HCT116 (cell line): ENCODE measurements around the gene CDC42EP3. TPM values are rescaled to one million over a fixed set of nuclear protein-coding genes. Genes with fewer than 3 reads are reported as not detected.

Experiments
- ATAC-seq: fragments of 200-7000 bp; cut with Tn5 transposase; 2 replicates; pipeline ENCODE4 v1.9.1; 2020; ENCODE audit warnings: mild to moderate bottlenecking, moderate library complexity
- BruUV-seq: library from RNA; stranded (reverse); fragments of 400-500 nt; replicated peaks from 2 replicates; lab custom pipeline; 2021; lab: Mats Ljungman, UMichigan
- CTCF ChIA-PET: fragments of 300-600 bp; sonication (Branson Sonifier 250); formaldehyde crosslinking; loops from one replicate; lab custom pipeline; 2021; ENCODE audit warnings: antibody characterized with exemption; lab: Charles Lee
- POLR2A ChIA-PET: fragments of 300-600, 350-600 bp; sonication (Branson Sonifier 250); formaldehyde crosslinking; loops from one replicate; lab custom pipeline; 2021; ENCODE audit warnings: antibody characterized with exemption; lab: Charles Lee
- RAD21 ChIA-PET, 2 experiments: fragments of 300-600 bp; sonication (Branson Sonifier 250); formaldehyde crosslinking; loops; one replicate each; lab custom pipeline; 2023; ENCODE audit warnings: low total read pairs in 2 of 2; ENCODE audit not compliant: uncharacterized antibody in 2 of 2, unreplicated experiment in 2 of 2, low non-redundant PET in 1 of 2; lab: Charles Lee
- DNase-seq: peaks from one replicate; pipeline ENCODE4 v3.0.0-alpha.2; 2010; ENCODE audit warnings: low read depth, low spot score
- H2AFZ ChIP-seq: fragments of 200-600 bp; shearing (Covaris generic), sonication (generic); 2 replicates; pipeline ENCODE4 v1.6.1; 2017; ENCODE audit warnings: low read depth, mixed run types, mixed read lengths, antibody characterized with exemption, low read length; ENCODE audit not compliant: poor library complexity, severe bottlenecking
- H3K27ac ChIP-seq: 2 replicates; pipeline ENCODE4 v1.5.1; 2012; ENCODE audit warnings: low read depth, low read length
- H3K27me3 ChIP-seq: fragments of 200-600 bp; sonication (generic); 2 replicates; pipeline ENCODE4 v1.6.1; 2016; ENCODE audit warnings: mixed run types, low read length, mixed read lengths; ENCODE audit not compliant: insufficient read depth
- H3K36me3 ChIP-seq, 2 experiments: fragments of 200-500 bp in 1 of 2; fragments of 200-600 bp in 1 of 2; sonication (Bioruptor generic) in 1 of 2; sonication (generic) in 1 of 2; 2 replicates each; pipeline versions ENCODE4 v1.5.1 to v1.6.1; 2014 to 2016; ENCODE audit warnings: low read length in 2 of 2, inconsistent platforms in 1 of 2, mixed read lengths in 1 of 2, mixed run types in 1 of 2; ENCODE audit not compliant: insufficient read depth in 2 of 2, control insufficient read depth in 1 of 2
- H3K4me1 ChIP-seq, 2 experiments: fragments of 200-600 bp in 1 of 2; sonication (generic) in 1 of 2; 2 replicates each; pipeline versions ENCODE4 v1.5.1 to v1.6.1; 2012 to 2017; ENCODE audit warnings: low read length in 2 of 2, inconsistent platforms in 1 of 2, mild to moderate bottlenecking in 1 of 2, mixed read lengths in 1 of 2, mixed run types in 1 of 2, moderate library complexity in 1 of 2; ENCODE audit not compliant: insufficient read depth in 2 of 2, control insufficient read depth in 1 of 2
- H3K4me2 ChIP-seq: fragments of 200-600 bp; sonication (generic); 2 replicates; pipeline ENCODE4 v1.6.1; 2017; ENCODE audit warnings: mixed run types, low read length, mixed read lengths
- H3K4me3 ChIP-seq, 2 experiments: fragments of 200-600 bp in 1 of 2; sonication (generic) in 1 of 2; replicated peaks in 1 of 2; 2 replicates each; pipeline ENCODE4 v1.5.1; 2011 to 2016; ENCODE audit warnings: low read length in 2 of 2, control low read depth in 1 of 2, low read depth in 1 of 2, mild to moderate bottlenecking in 1 of 2, mixed read lengths in 1 of 2, mixed run types in 1 of 2
- H3K79me2 ChIP-seq: fragments of 200-600 bp; sonication (generic); 2 replicates; pipeline ENCODE4 v1.6.1; 2017; ENCODE audit warnings: mild to moderate bottlenecking, mixed run types, low read length, moderate library complexity, mixed read lengths; ENCODE audit not compliant: insufficient read depth
- H3K9ac ChIP-seq: fragments of 200-600 bp; sonication (generic); 2 replicates; pipeline ENCODE4 v1.6.1; 2016; ENCODE audit warnings: low read length, mixed read lengths
- H3K9me2 ChIP-seq: fragments of 200-600 bp; sonication (generic), shearing (Covaris generic); 2 replicates; pipeline ENCODE4 v1.6.1; 2017; ENCODE audit warnings: mixed run types, mild to moderate bottlenecking, moderate library complexity; ENCODE audit not compliant: insufficient read depth
- H3K9me3 ChIP-seq, 2 experiments: fragments of 200-500 bp in 1 of 2; fragments of 200-600 bp in 1 of 2; sonication (Bioruptor generic) in 1 of 2; sonication (generic) in 1 of 2; 2 replicates each; pipeline ENCODE4 v1.6.1; 2014 to 2017; ENCODE audit warnings: low read length in 2 of 2, mixed read lengths in 2 of 2, inconsistent platforms in 1 of 2, low read depth in 1 of 2, mild to moderate bottlenecking in 1 of 2, mixed run types in 1 of 2, moderate library complexity in 1 of 2; ENCODE audit not compliant: control insufficient read depth in 1 of 2, insufficient read depth in 1 of 2
- H4K20me1 ChIP-seq: fragments of 200-600 bp; sonication (generic), shearing (Covaris generic); 2 replicates; pipeline ENCODE4 v1.6.1; 2017; ENCODE audit warnings: mixed run types, mild to moderate bottlenecking, moderate library complexity; ENCODE audit not compliant: insufficient read depth
- ATF3 ChIP-seq: IDR thresholded peaks from 2 replicates; pipeline ENCODE4 v1.6.1; 2012
- CBX3 ChIP-seq: IDR thresholded peaks from 2 replicates; pipeline ENCODE4 v1.6.1; 2012; ENCODE audit warnings: low read depth
- CEBPB ChIP-seq: IDR thresholded peaks from 2 replicates; pipeline ENCODE4 v1.6.1; 2012; ENCODE audit warnings: low read depth
- EGR1 ChIP-seq: IDR thresholded peaks from 2 replicates; pipeline ENCODE4 v1.6.1; 2012; ENCODE audit warnings: low read depth
- ELF1 ChIP-seq: IDR thresholded peaks from 2 replicates; pipeline ENCODE4 v1.6.1; 2012; ENCODE audit warnings: low read depth, borderline replicate concordance
- EZH2 ChIP-seq: fragments of 200-600 bp; sonication (generic); IDR thresholded peaks from 2 replicates; pipeline ENCODE4 v1.6.1; 2017; ENCODE audit warnings: antibody characterized with exemption, mixed run types
- JUND ChIP-seq: IDR thresholded peaks from 2 replicates; pipeline ENCODE4 v1.6.1; 2012
- POLR2A ChIP-seq: IDR thresholded peaks from 2 replicates; pipeline ENCODE4 v1.7.0; 2011; ENCODE audit warnings: borderline replicate concordance; ENCODE audit not compliant: insufficient read depth, insufficient read length; ENCODE audit errors: extremely low read depth
- POLR2AphosphoS5 ChIP-seq: IDR thresholded peaks from 2 replicates; pipeline ENCODE4 v1.6.1; 2011; ENCODE audit warnings: mild to moderate bottlenecking, low read depth, low read length, moderate library complexity
- RAD21 ChIP-seq: IDR thresholded peaks from 2 replicates; pipeline ENCODE4 v1.6.1; 2012; ENCODE audit warnings: low read depth, mild to moderate bottlenecking
- SIN3A ChIP-seq: IDR thresholded peaks from 2 replicates; pipeline ENCODE4 v1.6.1; 2012; ENCODE audit warnings: low read depth
- SP1 ChIP-seq: IDR thresholded peaks from 2 replicates; pipeline ENCODE4 v1.6.1; 2012; ENCODE audit warnings: low read depth
- SRF ChIP-seq: IDR thresholded peaks from 2 replicates; pipeline ENCODE4 v1.6.1; 2012; ENCODE audit warnings: low read depth
- TCF7L2 ChIP-seq: IDR thresholded peaks from 2 replicates; pipeline ENCODE4 v1.7.0; 2011; ENCODE audit warnings: borderline replicate concordance, inconsistent platforms; ENCODE audit not compliant: insufficient read depth, insufficient read length; ENCODE audit errors: extremely low read depth
- ZBTB33 ChIP-seq: IDR thresholded peaks from 2 replicates; pipeline ENCODE4 v1.6.1; 2011; ENCODE audit warnings: mild to moderate bottlenecking, low read length, moderate library complexity; ENCODE audit not compliant: insufficient replicate concordance; ENCODE audit errors: extremely low read depth
- ZFX ChIP-seq: fragments of 450-650 bp; IDR thresholded peaks from 2 replicates; pipeline ENCODE4 v1.6.1; 2017
- ZNF274 ChIP-seq: fragments of 200-500 bp; sonication (Bioruptor generic); IDR thresholded peaks from 2 replicates; pipeline ENCODE4 v1.6.1; 2014; ENCODE audit warnings: mild to moderate bottlenecking, low read depth, low read length, inconsistent platforms
- intact Hi-C: fragments of 100-400 bp; cut with micrococcal nuclease; formaldehyde crosslinking; loops from 2 replicates; pipeline ENCODE4 v1.10.0; 2022
- total RNA-seq: library from RNA; stranded (reverse); gene quantifications from one replicate; pipeline ENCODE4 v1.2.1, GENCODE V29; 2021; ENCODE audit not compliant: unreplicated experiment

CDC42EP3 gene
- total RNA-seq, 1 experiment from 2014 or later: 38.2 TPM

GRCh38 chr2:37630301-37630700, 41.1 kb downstream of the CDC42EP3 start:
- Histone ChIP-seq H2AFZ (no peak overlapping the region), H3K9me2 (no peaks in the 10 kb centered on the region)
- no peak for TF ChIP-seq CEBPB
- no peak for TF ChIP-seq ZFX
- TF ChIP-seq POLR2AphosphoS5: no peak
- no peak for TF ChIP-seq ZBTB33
- no peak for TF ChIP-seq ATF3
- TF ChIP-seq POLR2A: no peak
- no peak for TF ChIP-seq EGR1
- TF ChIP-seq SP1: no peak
- no peak for TF ChIP-seq ZNF274
- no peak for TF ChIP-seq RAD21
- TF ChIP-seq EZH2: no peak
- no peak for TF ChIP-seq SIN3A
- TF ChIP-seq JUND: no peak
- TF ChIP-seq SRF: no peak
- no peak for TF ChIP-seq TCF7L2
- TF ChIP-seq ELF1: no peak
- no peak for TF ChIP-seq CBX3
- TF ChIP-seq, all 23 proteins: peak for 0
- no peak overlapping the region for H3K4me3 ChIP-seq
- H3K9me3 ChIP-seq: no peaks in the 10 kb centered on the region
- ATAC-seq: no peak
- BruUV-seq: no TSS peak
- no peak for DNase-seq
- RAD21 ChIA-PET: no interaction called here
- H3K27ac ChIP-seq: no peak overlapping the region
- H3K79me2 ChIP-seq: no peaks in the 10 kb centered on the region
- H3K9ac ChIP-seq: no peak overlapping the region
- intact Hi-C loops: no loop called here
- H3K36me3 ChIP-seq: no peaks in the 10 kb centered on the region
- no peaks in the 10 kb centered on the region for H3K27me3 ChIP-seq
- CTCF ChIA-PET: no interaction called here
- POLR2A ChIA-PET: no interaction called here
- no peaks in the 10 kb centered on the region for H4K20me1 ChIP-seq
- H3K4me1 ChIP-seq: peaks cover 0 to 8% of the 10 kb centered on the region in 2 experiments; a peak in 2 of 4 replicates
- H3K4me2 ChIP-seq: no peak overlapping the region
